Measurements from ENCODE around the gene CHD6. TPM values are rescaled to one million over a fixed set of nuclear protein-coding genes. Genes with fewer than 3 reads are reported as not detected.

The CHD6 gene
- total and polyA plus RNA-seq, 2 of the 13 experiments (the other 11 are each of a cell fraction or from before 2014, with no cell fraction given): 14.4 to 52.0 TPM

GRCh38 chr20:41382791-41383305, 235.3 kb downstream of the CHD6 start:
- no peak for DNase-seq (ENCODE audit: low spot score)
- no peak for FAIRE-seq

More at GRCh38 chr20:41382791-41383305, 235.3 kb downstream of the CHD6 start:
- no peak overlapping the region for H3K4me2 ChIP-seq (ENCODE audit: low read depth, low read length)
- H3K9ac ChIP-seq (ENCODE audit: insufficient read depth, low read depth, low read length): no peak overlapping the region
- no peak for ATAC-seq
- no peak overlapping the region for H2AFZ ChIP-seq (ENCODE audit: low read length)
- H3K27me3 ChIP-seq (ENCODE audit: control insufficient read depth in 1 of 2, insufficient read depth in 2 of 2, low read length in 2 of 2): peaks cover 0 to 36% of the 10 kb centered on the region in 2 experiments; a peak in 2 of 5 replicates
- in situ Hi-C loops (cut with HindIII; ENCODE audit: extremely low pct_ligation_motif_present, low pct_unique_long_range_greater_than_20kb) (no loop called here), intact Hi-C loops (cut with micrococcal nuclease; ENCODE audit: unreplicated experiment) (no loop called here)
- WGBS (ENCODE audit: low lambda C conversion rate): 29% methylated on average over 7 of the region's 7 CpGs
- H4K20me1 ChIP-seq (ENCODE audit: insufficient read depth, low read length): no peaks in the 10 kb centered on the region
- H3K4me3 ChIP-seq (replicated peaks in 1 of 3; ENCODE audit: insufficient read depth in 1 of 3, low read depth in 2 of 3, low read length in 3 of 3): no peak overlapping the region
- no peaks in the 10 kb centered on the region for H3K36me3 ChIP-seq (replicated peaks in 1 of 2; ENCODE audit: control insufficient read depth in 1 of 2, insufficient read depth in 2 of 2, low read length in 2 of 2)
- H3K9me3 ChIP-seq (ENCODE audit: low read length): no peaks in the 10 kb centered on the region
- no peak overlapping the region for H3K27ac ChIP-seq (ENCODE audit: extremely low read length, insufficient read depth, low read length)
- no peak for TF ChIP-seq HMGXB3 (CRISPR knock-in tag; IDR thresholded peaks at IDR 0.05; ENCODE audit: borderline replicate concordance)
- no peak for TF ChIP-seq NR2F1 (CRISPR knock-in tag; IDR thresholded peaks at IDR 0.05)
- no peak for TF ChIP-seq ZNF720 (CRISPR knock-in tag; IDR thresholded peaks at IDR 0.05)
- TF ChIP-seq GFI1 (CRISPR knock-in tag; IDR thresholded peaks at IDR 0.05; ENCODE audit: borderline replicate concordance): no peak
- TF ChIP-seq ZNF343 (CRISPR knock-in tag; IDR thresholded peaks at IDR 0.05): no peak
- no peak for TF ChIP-seq CAMTA2 (CRISPR knock-in tag; IDR thresholded peaks at IDR 0.05; ENCODE audit: borderline replicate concordance)
- no peak for TF ChIP-seq SMAD3 (CRISPR knock-in tag; IDR thresholded peaks at IDR 0.05)
- no peak for TF ChIP-seq SAFB2 (CRISPR knock-in tag; IDR thresholded peaks at IDR 0.05; ENCODE audit: borderline replicate concordance, low read depth)
- no peak for TF ChIP-seq TBP (CRISPR knock-in tag; IDR thresholded peaks at IDR 0.05)
- TF ChIP-seq ZBTB38 (CRISPR knock-in tag; IDR thresholded peaks at IDR 0.05): no peak
- TF ChIP-seq ZNF280B (CRISPR knock-in tag; IDR thresholded peaks at IDR 0.05; ENCODE audit: borderline replicate concordance): no peak
- no peak for TF ChIP-seq ZNF687 (CRISPR knock-in tag; IDR thresholded peaks at IDR 0.05)
- TF ChIP-seq ZNF879 (CRISPR knock-in tag; IDR thresholded peaks at IDR 0.05): no peak
- no peak for TF ChIP-seq KDM4B (CRISPR knock-in tag; IDR thresholded peaks at IDR 0.05)
- H3K79me2 ChIP-seq (ENCODE audit: insufficient read depth, low read length): no peaks in the 10 kb centered on the region
- ChIA-PET POLR2A (no interaction called here), CTCF (ENCODE audit: low intra/inter-chr PET ratio, low total read pairs) (no interaction called here)
- H3K4me1 ChIP-seq (ENCODE audit: insufficient read depth, low read length): peaks cover 6% of the 10 kb centered on the region; the same call in 1 of the 2 replicates
- no TSS peak for BruUV-seq (replicated peaks)

Measured in HepG2 (cell line).